H9 (cell line): ENCODE data around the gene MSI2. TPM values are rescaled to one million over a fixed set of nuclear protein-coding genes. Genes with fewer than 3 reads are reported as not detected.

Experiments used
- DNase-seq: peaks from one replicate; pipeline ENCODE4 v3.0.0-alpha.2; 2017
- H2AFZ ChIP-seq: one replicate; pipeline ENCODE4 v1.6.1; 2013; ENCODE audit warnings: mild to moderate bottlenecking, low read length, control low read depth, moderate library complexity
- H2AK5ac ChIP-seq: 2 replicates; pipeline ENCODE4 v1.6.1; 2013; ENCODE audit warnings: low read length, control low read depth, mixed read lengths; ENCODE audit not compliant: insufficient read length
- H2BK120ac ChIP-seq: one replicate; pipeline ENCODE4 v1.6.1; 2013; ENCODE audit warnings: low read depth, mild to moderate bottlenecking, low read length, control low read depth, inconsistent platforms; ENCODE audit not compliant: poor library complexity, severe bottlenecking
- H2BK12ac ChIP-seq: 2 replicates; pipeline ENCODE4 v1.6.1; 2013; ENCODE audit warnings: low read length, control low read depth, mixed read lengths, low read depth; ENCODE audit not compliant: insufficient read length
- H2BK15ac ChIP-seq: 2 replicates; pipeline ENCODE4 v1.6.1; 2013; ENCODE audit warnings: low read depth, low read length, control low read depth
- H2BK20ac ChIP-seq: one replicate; pipeline ENCODE4 v1.6.1; 2013; ENCODE audit warnings: low read depth, mild to moderate bottlenecking, low read length, control low read depth, inconsistent platforms; ENCODE audit not compliant: poor library complexity, severe bottlenecking
- H2BK5ac ChIP-seq: 2 replicates; pipeline ENCODE4 v1.6.1; 2013; ENCODE audit warnings: low read length, control low read depth, mixed read lengths; ENCODE audit not compliant: insufficient read length
- H3K14ac ChIP-seq: 2 replicates; pipeline ENCODE4 v1.6.1; 2013; ENCODE audit warnings: low read length, control low read depth; ENCODE audit not compliant: insufficient read depth
- H3K18ac ChIP-seq: 2 replicates; pipeline ENCODE4 v1.6.1; 2013; ENCODE audit warnings: low read depth, mild to moderate bottlenecking, mixed read lengths, low read length, control low read depth; ENCODE audit not compliant: insufficient read length
- H3K23ac ChIP-seq: 2 replicates; pipeline ENCODE4 v1.6.1; 2013; ENCODE audit warnings: low read length, control low read depth, mixed read lengths, low read depth; ENCODE audit not compliant: insufficient read length
- H3K23me2 ChIP-seq: 2 replicates; pipeline ENCODE4 v1.6.1; 2013; ENCODE audit warnings: low read depth, mild to moderate bottlenecking, mixed read lengths, low read length, control low read depth; ENCODE audit not compliant: insufficient read length, poor library complexity, severe bottlenecking
- H3K27ac ChIP-seq: 2 replicates; pipeline ENCODE4 v1.5.1; 2013; ENCODE audit warnings: low read length, control low read depth, mixed read lengths, low read depth; ENCODE audit not compliant: insufficient read length
- H3K27me3 ChIP-seq: 2 replicates; pipeline ENCODE4 v1.6.1; 2013; ENCODE audit warnings: low read length, control low read depth, inconsistent platforms; ENCODE audit not compliant: insufficient read depth
- H3K4ac ChIP-seq: 2 replicates; pipeline ENCODE4 v1.6.1; 2013; ENCODE audit warnings: low read depth, mild to moderate bottlenecking, control low read depth, inconsistent platforms, low read length, moderate library complexity
- H3K4me1 ChIP-seq: 2 replicates; pipeline ENCODE4 v1.6.1; 2013; ENCODE audit warnings: low read length, control low read depth, inconsistent platforms; ENCODE audit not compliant: insufficient read depth
- H3K4me2 ChIP-seq: 2 replicates; pipeline ENCODE4 v1.6.1; 2013; ENCODE audit warnings: low read length, control low read depth, mixed read lengths; ENCODE audit not compliant: insufficient read length, insufficient read depth
- H3K56ac ChIP-seq: 2 replicates; pipeline ENCODE4 v1.6.1; 2013; ENCODE audit warnings: low read depth, mild to moderate bottlenecking, mixed read lengths, low read length, control low read depth; ENCODE audit not compliant: insufficient read length
- H3K79me1 ChIP-seq: 2 replicates; pipeline ENCODE4 v1.6.1; 2013; ENCODE audit warnings: low read depth, mild to moderate bottlenecking, moderate library complexity, low read length, control low read depth, inconsistent platforms; ENCODE audit not compliant: insufficient read depth, poor library complexity, severe bottlenecking
- H3K79me2 ChIP-seq: 2 replicates; pipeline ENCODE4 v1.6.1; 2013; ENCODE audit warnings: low read length, control low read depth, inconsistent platforms; ENCODE audit not compliant: insufficient read depth
- H3K9ac ChIP-seq: 2 replicates; pipeline ENCODE4 v1.6.1; 2013; ENCODE audit warnings: low read length, control low read depth, mixed read lengths; ENCODE audit not compliant: insufficient read length; ENCODE audit errors: extremely low read depth
- H3K9me3 ChIP-seq: one replicate; pipeline ENCODE4 v1.6.1; 2013; ENCODE audit warnings: low read depth, low read length, inconsistent platforms; ENCODE audit not compliant: control insufficient read depth
- H3T11ph ChIP-seq: one replicate; pipeline ENCODE4 v1.6.1; 2013; ENCODE audit warnings: mild to moderate bottlenecking, low read length, control low read depth, inconsistent platforms
- H4K20me1 ChIP-seq: one replicate; pipeline ENCODE4 v1.6.1; 2013; ENCODE audit not compliant: control insufficient read depth, insufficient read length, insufficient read depth
- H4K5ac ChIP-seq: 2 replicates; pipeline ENCODE4 v1.6.1; 2013; ENCODE audit warnings: low read depth, mild to moderate bottlenecking, mixed read lengths, low read length, control low read depth; ENCODE audit not compliant: insufficient read length
- H4K8ac ChIP-seq: replicated peaks from 2 replicates; pipeline ENCODE4 v1.6.1; 2013; ENCODE audit warnings: low read length, control low read depth, mixed read lengths, low read depth; ENCODE audit not compliant: insufficient read length
- H4K91ac ChIP-seq: 2 replicates; pipeline ENCODE4 v1.6.1; 2013; ENCODE audit warnings: low read depth, mild to moderate bottlenecking, moderate library complexity, mixed read lengths, low read length, control low read depth; ENCODE audit not compliant: insufficient read length
- H3K27ac Mint-ChIP-seq, 3 experiments: 2 replicates in 2 of 3; 3 replicates in 1 of 3; pipeline ENCODE4 v1.8.0; 2020 to 2021; ENCODE audit warnings: mixed read lengths in 3 of 3, mild to moderate bottlenecking in 1 of 3, moderate library complexity in 1 of 3
- H3K27me3 Mint-ChIP-seq: 2 replicates; pipeline ENCODE4 v1.8.0; 2021; ENCODE audit warnings: low read depth, mild to moderate bottlenecking, moderate library complexity, mixed read lengths
- H3K36me3 Mint-ChIP-seq, 3 experiments: 2 replicates in 2 of 3; 3 replicates in 1 of 3; pipeline ENCODE4 v1.8.0; 2020 to 2021; ENCODE audit warnings: low read depth in 3 of 3, mixed read lengths in 3 of 3; ENCODE audit not compliant: insufficient read depth in 1 of 3
- H3K4me1 Mint-ChIP-seq, 2 experiments: 2 replicates each; pipeline ENCODE4 v1.8.0; 2020; ENCODE audit warnings: mixed read lengths in 2 of 2
- H3K4me3 Mint-ChIP-seq, 2 experiments: 2 replicates in 1 of 2; 3 replicates in 1 of 2; pipeline ENCODE4 v1.8.0; 2020 to 2021; ENCODE audit warnings: mild to moderate bottlenecking in 2 of 2, mixed read lengths in 2 of 2, moderate library complexity in 1 of 2
- H3K9me3 Mint-ChIP-seq, 2 experiments: 2 replicates in 1 of 2; 3 replicates in 1 of 2; pipeline ENCODE4 v1.8.0; 2020; ENCODE audit warnings: mild to moderate bottlenecking in 2 of 2, mixed read lengths in 2 of 2, moderate library complexity in 1 of 2
- CTCF ChIP-seq: fragments of 200-600 bp; sonication (generic); conservative IDR thresholded peaks from 3 replicates; pipeline ENCODE4 v1.8.0; 2021; ENCODE audit warnings: antibody characterized with exemption, mild to moderate bottlenecking
- WGBS: extraction: QIAGEN DNeasy Blood & Tissue Kit; methylation state at CpG from one replicate; pipeline ENCODE4 v1.1.7; 2013; ENCODE audit warnings: missing lambda C conversion rate, low lambda C conversion rate, mixed read lengths; ENCODE audit not compliant: insufficient read length; ENCODE audit errors: extremely low coverage; 5-methylcytosine and 5-hydroxymethylcytosine counted together
- total RNA-seq: library from RNA; stranded (reverse); gene quantifications from 2 replicates; pipeline ENCODE4 v1.2.1, GENCODE V29; 2021

MSI2 gene
- total RNA-seq, 1 experiment from 2014 or later: 98.5 TPM

DNA sequence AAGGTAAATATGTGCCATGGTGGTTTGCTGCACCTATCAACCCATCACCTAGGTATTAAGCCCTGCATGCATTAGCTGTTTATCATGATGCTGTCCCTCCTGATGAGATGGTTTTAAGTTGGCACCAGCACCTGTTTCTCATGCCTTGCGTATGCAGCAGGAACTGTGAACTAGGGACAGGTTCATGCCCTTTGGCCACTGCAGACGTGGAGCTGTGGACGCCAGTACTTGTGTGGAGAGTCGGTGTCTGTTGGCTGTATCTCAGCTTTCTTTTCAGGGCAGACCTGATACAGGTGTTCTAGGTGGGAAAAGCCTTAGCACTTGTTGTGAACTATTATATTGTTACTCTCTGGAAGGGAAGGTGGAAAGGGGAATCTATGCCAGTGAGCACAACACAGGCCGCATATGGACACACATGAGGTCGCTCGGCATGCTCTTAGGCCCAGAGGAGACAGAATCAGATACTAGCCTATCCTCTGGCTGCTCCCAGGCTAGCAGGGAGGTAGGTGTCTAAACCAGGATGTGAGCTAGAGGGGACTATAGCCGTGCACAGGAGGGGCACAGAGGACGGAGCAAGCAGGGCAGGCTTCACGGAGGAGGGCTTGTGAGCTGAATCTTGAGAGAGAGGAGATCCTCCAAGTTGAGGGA lies 22.5 kb downstream of the MSI2 start:
- Histone ChIP-seq H3K4me2 (no peak overlapping the region), H3K27ac (no peak overlapping the region), H3K79me1 (peaks cover 4% of the 10 kb centered on the region), H4K8ac (no peak overlapping the region), H2AFZ (no peak overlapping the region), H3K79me2 (no peaks in the 10 kb centered on the region), H3K4ac (no peak overlapping the region), H2BK120ac (no peak overlapping the region), H3K18ac (no peak overlapping the region), H2BK12ac (no peak overlapping the region), H2BK5ac (no peak overlapping the region), H3K23ac (no peak overlapping the region), H2BK15ac (no peak overlapping the region), H4K91ac (no peak overlapping the region), H4K20me1 (no peaks in the 10 kb centered on the region), H3K27me3 (no peaks in the 10 kb centered on the region), H3K14ac (no peak overlapping the region), H3K4me1 (no peaks in the 10 kb centered on the region), H2AK5ac (no peak overlapping the region), H3K9ac (no peak overlapping the region), H3T11ph (no peak overlapping the region), H2BK20ac (no peak overlapping the region), H3K9me3 (no peaks in the 10 kb centered on the region), H4K5ac (no peak overlapping the region), H3K56ac (no peak overlapping the region), H3K23me2 (no peaks in the 10 kb centered on the region)
- Mint-ChIP-seq H3K36me3 (peaks cover 12 to 51% (median 36%) of the 10 kb centered on the region in 3 experiments), H3K4me3 (no peak overlapping the region), H3K27ac (peak overlapping the region in 1 of 3 experiments; percentile 19; a peak in 1 of 7 replicates), H3K4me1 (peaks cover 26 to 55% of the 10 kb centered on the region in 2 experiments), H3K9me3 (no peaks in the 10 kb centered on the region), H3K27me3 (no peaks in the 10 kb centered on the region)
- no peak for DNase-seq
- WGBS: no CpG with 5 or more reads among the region's 10 CpGs
- no peak for TF ChIP-seq CTCF
